K562 (cell line): Measurements from ENCODE around the gene ZNF48.
A peak's percentile ranks its signal among the peaks of the same experiment; 100 is the strongest.

ENCODE experiments used
- ADNP ChIP-seq: fragments of 200-800 bp; sonication (Bioruptor generic); IDR thresholded peaks from 2 replicates; pipeline ENCODE4 v1.6.1; 2016; ENCODE audit warnings: missing genetic modification characterization, missing compliant biosample characterization
- CEBPB ChIP-seq: fragments of 450-650 bp; IDR thresholded peaks from 2 replicates; pipeline ENCODE4 v1.6.1; 2016; ENCODE audit warnings: missing genetic modification characterization, missing compliant biosample characterization
- EGR1 ChIP-seq: fragments of 450-650 bp; conservative IDR thresholded peaks from 2 replicates; pipeline ENCODE4 v1.6.1; 2017; ENCODE audit warnings: mild to moderate bottlenecking
- NR2C2 ChIP-seq, 2 experiments: fragments of 200-800 bp in 1 of 2; sonication (Bioruptor generic) in 1 of 2; sonication (generic) in 1 of 2; formaldehyde crosslinking in 1 of 2; IDR thresholded peaks; 2 replicates each; pipeline versions ENCODE4 v1.6.1 to v1.8.0; 2016 to 2022; ENCODE audit warnings: mild to moderate bottlenecking in 1 of 2, missing compliant biosample characterization in 1 of 2, missing genetic modification characterization in 1 of 2, missing genetic modification reagents in 1 of 2
- PHTF2 ChIP-seq: fragments of 250-450 bp; sonication (Bioruptor Pico); IDR thresholded peaks from 2 replicates; pipeline ENCODE4 v1.5.0; 2021; ENCODE audit warnings: mild to moderate bottlenecking
- POLR2A ChIP-seq: fragments of 450-650 bp; conservative IDR thresholded peaks from 2 replicates; pipeline ENCODE4 v1.6.1; 2016
- POLR2AphosphoS5 ChIP-seq: IDR thresholded peaks from 2 replicates; pipeline ENCODE4 v1.6.1; 2011; ENCODE audit warnings: mild to moderate bottlenecking, low read depth, low read length, moderate library complexity; ENCODE audit not compliant: control insufficient read depth, insufficient read depth
- RAD51 ChIP-seq: fragments of 450-650 bp; IDR thresholded peaks from 2 replicates; pipeline ENCODE4 v1.7.1; 2016; ENCODE audit warnings: low read depth, mild to moderate bottlenecking, borderline replicate concordance
- SP1 ChIP-seq: sonication (generic); formaldehyde crosslinking; IDR thresholded peaks from 2 replicates; pipeline ENCODE4 v1.8.1; 2022; ENCODE audit warnings: mild to moderate bottlenecking, missing genetic modification reagents
- TARDBP ChIP-seq: fragments of 450-650 bp; IDR thresholded peaks from 2 replicates; pipeline ENCODE4 v1.6.1; 2016
- YY1 ChIP-seq, 3 experiments: IDR thresholded peaks; 2 replicates each; pipeline ENCODE4 v1.6.1; 2011; ENCODE audit warnings: low read length in 2 of 3, mild to moderate bottlenecking in 2 of 3, moderate library complexity in 2 of 3, borderline replicate concordance in 1 of 3, control low read depth in 1 of 3, low read depth in 1 of 3; ENCODE audit not compliant: insufficient read depth in 3 of 3, insufficient replicate concordance in 2 of 3, control insufficient read depth in 1 of 3, insufficient read length in 1 of 3; ENCODE audit errors: extremely low read depth in 1 of 3
- ZNF76 ChIP-seq: fragments of 250-450 bp; sonication (Bioruptor Pico); IDR thresholded peaks from 2 replicates; pipeline ENCODE4 v1.4.0; 2020; ENCODE audit warnings: mild to moderate bottlenecking, moderate library complexity, borderline replicate concordance

DNA sequence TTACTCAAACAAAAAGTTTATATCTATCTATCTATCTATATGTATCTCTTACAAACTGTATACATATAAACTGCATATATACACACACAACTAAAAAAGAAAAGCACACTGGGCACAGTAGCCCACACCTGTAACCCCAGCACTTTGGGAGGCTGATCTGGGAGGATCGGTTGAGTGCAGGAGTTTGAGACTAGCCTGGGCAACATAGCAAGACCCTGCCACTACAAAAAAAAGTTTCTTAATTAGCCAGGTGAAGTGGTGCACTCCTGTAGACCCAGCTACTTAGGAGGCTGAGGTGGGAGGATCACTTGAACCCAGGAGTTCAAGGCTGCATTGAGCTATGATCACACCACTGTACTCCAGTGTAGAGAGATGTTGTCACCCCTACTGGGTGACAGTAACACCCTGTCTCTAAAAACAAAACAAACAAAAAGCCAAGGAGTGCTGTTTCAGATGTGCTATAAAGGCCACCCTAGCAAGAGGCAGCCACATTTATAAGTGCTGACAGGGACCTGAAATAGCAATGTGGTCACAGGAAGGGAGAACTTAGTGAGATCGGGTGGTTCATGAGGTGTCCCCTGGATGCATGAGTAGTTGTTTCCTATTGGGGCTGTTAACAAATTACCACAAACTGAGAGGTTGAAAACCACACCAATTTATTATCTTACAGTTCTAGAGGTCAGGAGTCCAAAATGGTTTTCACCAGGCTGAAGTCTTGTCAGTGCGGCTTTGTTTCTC is 44.9 kb upstream of the ZNF48 start:
- 0 out of 2 replicates have a peak, but pooled peaks have one; percentile 4 for TF ChIP-seq POLR2AphosphoS5
- no peak for TF ChIP-seq POLR2A
- TF ChIP-seq ADNP: no peak
- no peak for TF ChIP-seq YY1 (IDR thresholded peaks at IDR 0.05; ENCODE audit: borderline replicate concordance in 1 of 3, control insufficient read depth in 1 of 3, extremely low read depth in 1 of 3, insufficient read depth in 3 of 3, insufficient read length in 1 of 3, insufficient replicate concordance in 2 of 3, low read depth in 1 of 3, low read length in 2 of 3)
- TF ChIP-seq TARDBP: no peak
- no peak for TF ChIP-seq RAD51
- no peak for TF ChIP-seq SP1
- TF ChIP-seq ZNF76 (CRISPR knock-in tag): no peak
- TF ChIP-seq PHTF2 (CRISPR knock-in tag): no peak
- TF ChIP-seq EGR1: no peak
- TF ChIP-seq NR2C2 (CRISPR knock-in tag; IDR thresholded peaks at IDR 0.05): no peak
- no peak for TF ChIP-seq NR2C2 (tag; IDR thresholded peaks at IDR 0.05)
- no peak for TF ChIP-seq CEBPB (tag)
